Left forelimb (tissue), 1 donor: ENCODE data around the gene ACLY.
"Not testable (repeated sequence)": the region's sequence is repeated elsewhere in the genome, so short reads cannot be mapped to it uniquely, and the experiment has no call there.

Source experiments
- DNase-seq: peaks from one replicate; pipeline ENCODE4 v3.0.0-alpha.2; 2018; ENCODE audit warnings: low spot score

ACLY gene

DNA sequence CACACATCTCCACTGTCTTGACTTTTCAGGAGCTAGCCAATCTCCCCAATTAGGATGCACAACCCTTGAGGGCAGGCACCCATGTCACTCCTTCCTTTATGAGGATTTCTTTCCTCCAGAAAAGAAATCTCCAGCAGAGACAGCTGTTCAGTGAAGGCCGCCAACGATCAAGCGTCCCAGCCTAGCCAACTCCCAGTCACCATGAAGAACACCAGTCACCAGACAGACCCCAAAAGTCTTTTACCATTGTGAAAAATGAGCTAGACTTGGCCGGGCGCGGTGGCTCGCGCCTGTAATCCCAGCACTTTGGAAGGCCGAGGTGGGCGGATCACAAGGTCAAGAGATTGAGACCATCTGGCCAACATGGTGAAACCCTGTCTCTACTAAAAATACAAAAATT, 88.8 kb downstream of the ACLY start:
- DNase-seq, result not testable (repeated sequence)

DNA sequence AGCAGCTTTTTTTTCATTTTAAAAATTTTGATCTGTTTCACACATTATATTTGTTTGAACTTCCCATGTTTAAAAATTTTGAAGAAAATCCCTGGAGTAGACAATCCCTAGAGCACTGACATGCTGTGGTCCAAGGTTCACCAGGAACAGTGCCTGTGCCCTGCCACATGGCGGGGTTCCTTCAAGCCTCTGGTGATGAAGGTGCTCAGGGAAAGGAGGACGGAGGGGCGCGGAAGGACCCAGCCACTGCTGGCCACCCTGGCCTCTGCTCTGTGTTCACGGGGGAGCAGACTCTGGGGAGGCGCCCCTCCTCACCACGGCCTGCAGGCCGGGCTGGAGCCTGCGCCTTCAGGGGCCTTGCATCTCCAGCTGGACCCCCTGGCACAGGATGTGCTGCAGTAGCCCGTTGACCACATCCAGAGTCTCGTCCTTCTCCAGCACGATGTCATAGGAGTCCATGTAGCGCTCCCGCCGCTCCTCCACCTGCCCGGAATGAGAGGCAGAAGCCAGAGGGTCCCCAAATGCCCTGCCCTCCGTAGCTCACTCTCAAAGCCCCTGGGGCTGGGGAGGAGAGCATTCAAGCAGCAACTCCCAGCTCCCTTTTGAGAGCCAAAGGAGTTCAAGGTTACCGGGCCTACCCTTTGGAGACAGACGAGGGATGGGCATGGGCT, 93.4 kb downstream of the ACLY start:
- no peak for DNase-seq

DNA sequence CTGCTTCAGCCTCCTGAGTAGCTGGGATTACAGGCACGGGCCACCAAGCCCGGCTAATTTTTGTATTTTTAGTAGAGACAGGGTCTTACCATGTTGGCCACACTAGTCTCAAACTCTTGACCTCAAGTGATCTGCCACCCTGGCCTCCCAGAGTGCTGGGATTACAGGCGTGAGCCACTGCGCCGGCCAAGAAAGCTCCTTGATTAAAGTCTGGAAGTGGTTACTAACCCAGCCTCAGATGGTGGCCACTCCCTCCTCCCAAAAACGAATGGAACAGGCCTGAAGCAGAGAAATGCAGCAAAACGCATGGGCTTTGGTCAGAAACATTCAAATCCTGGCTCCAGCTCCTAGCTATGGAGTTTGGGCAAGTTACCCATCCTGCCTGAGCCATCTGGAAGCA, 94.7 kb downstream of the ACLY start:
- DNase-seq, result no peak

DNA sequence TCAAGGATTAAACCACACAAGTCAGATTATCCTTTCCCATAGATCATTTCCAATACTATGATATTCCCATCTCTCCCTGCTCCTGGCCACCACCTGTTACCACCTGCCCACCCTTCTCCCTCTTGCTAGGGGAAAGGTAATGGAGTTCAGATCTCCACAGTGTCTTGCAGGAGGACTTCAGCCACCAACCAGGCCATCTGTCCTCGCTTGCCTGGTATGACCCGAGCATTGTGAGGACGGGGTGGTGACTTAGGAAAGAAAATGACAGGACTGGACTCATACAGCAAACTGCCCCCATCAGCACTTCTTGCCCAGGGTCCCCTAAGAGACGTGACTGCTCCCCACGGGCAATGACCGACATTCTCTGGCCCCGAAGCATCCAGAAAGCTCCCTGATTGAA, 95.2 kb downstream of the ACLY start:
- DNase-seq, result no peak

DNA sequence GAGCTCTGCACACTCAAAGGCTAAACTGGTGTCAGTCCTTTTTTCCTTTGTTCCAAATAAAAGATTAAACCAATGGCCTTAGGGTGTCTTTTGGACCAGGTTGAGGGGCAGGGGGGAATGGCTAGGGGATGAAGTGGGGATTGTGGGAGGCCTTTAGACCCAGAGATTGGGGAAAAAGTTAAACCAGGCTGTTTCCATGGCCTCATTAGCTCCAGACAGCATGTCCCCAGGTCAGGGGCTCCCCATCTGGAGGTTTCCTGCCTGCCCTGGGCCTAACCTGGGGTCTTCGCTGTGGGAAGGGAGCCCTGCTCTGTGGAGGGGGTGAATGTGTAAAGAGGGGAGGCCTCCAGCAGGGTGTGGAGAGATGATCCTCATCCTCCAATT, 95.6 kb downstream of the ACLY start:
- no peak for DNase-seq

DNA sequence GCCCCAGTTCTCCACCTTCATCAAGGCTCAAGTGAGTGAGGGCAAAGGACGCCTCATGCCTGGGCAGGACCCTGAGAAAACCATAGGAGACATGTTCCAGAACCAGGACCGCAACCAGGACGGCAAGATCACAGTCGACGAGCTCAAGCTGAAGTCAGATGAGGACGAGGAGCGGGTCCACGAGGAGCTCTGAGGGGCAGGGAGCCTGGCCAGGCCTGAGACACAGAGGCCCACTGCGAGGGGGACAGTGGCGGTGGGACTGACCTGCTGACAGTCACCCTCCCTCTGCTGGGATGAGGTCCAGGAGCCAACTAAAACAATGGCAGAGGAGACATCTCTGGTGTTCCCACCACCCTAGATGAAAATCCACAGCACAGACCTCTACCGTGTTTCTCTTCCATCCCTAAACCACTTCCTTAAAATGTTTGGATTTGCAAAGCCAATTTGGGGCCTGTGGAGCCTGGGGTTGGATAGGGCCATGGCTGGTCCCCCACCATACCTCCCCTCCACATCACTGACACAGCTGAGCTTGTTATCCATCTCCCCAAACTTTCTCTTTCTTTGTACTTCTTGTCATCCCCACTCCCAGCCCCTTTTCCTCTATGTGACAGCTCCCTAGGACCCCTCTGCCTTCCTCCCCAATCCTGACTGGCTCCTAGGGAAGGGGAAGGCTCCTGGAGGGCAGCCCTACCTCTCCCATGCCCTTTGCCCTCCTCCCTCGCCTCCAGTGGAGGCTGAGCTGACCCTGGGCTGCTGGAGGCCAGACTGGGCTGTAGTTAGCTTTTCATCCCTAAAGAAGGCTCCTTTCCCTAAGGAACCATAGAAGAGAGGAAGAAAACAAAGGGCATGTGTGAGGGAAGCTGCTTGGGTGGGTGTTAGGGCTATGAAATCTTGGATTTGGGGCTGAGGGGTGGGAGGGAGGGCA, 96.3 kb downstream of the ACLY start:
- no peak for DNase-seq

DNA sequence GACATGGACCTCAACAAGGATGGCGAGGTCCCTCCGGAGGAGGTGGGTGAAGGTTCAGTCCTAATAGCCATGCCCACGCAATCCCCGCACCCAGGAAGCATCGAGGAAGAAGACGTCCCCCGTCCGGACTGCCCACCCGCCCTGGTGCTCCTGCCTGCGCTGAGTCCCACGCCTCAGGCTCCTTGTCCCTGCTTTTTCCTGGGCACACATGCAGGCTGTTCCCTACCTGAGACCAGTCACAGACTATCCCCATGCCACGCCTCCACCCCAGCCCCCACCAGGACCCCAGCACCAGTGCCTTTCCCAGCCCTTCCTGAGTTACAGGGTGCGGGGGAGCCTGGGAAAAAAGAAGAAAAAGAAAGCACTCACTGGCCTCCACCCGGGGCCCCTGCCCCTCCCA, 97.0 kb downstream of the ACLY start:
- DNase-seq, result no peak

DNA sequence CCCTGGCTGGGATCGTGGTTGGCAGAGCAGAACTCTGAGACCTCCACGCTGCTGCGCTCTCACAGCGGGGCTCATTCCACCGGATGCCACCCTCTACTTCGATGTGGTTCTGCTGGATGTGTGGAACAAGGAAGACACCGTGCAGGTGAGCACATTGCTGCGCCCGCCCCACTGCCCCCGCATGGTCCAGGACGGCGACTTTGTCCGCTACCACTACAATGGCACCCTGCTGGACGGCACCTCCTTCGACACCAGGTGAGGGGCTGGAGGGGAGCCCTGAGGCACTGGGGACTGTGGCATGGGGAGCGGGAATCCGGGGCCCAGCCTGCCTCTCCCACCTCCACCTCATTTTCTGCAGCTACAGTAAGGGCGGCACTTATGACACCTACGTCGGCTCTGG, 100.7 kb downstream of the ACLY start:
- DNase-seq, result no peak
